Transverse colon (tissue), 3 donors: Measurements from ENCODE around the gene SRRM3.

ENCODE experiments used
- POLR2A ChIP-seq: fragments of 450-650 bp; IDR thresholded peaks from one replicate; pipeline ENCODE4 v1.6.1; 2016; ENCODE audit warnings: antibody characterized with exemption, mild to moderate bottlenecking, moderate library complexity
- TF ChIP-seq, protein P1 (sequence below), 5 experiments: fragments of 200-600 bp in 3 of 5; fragments of 450-650 bp in 2 of 5; sonication (generic) in 3 of 5; IDR thresholded peaks; 1 replicate in 2 of 5; 2 replicates in 3 of 5; pipeline ENCODE4 v1.5.1; 2016 to 2017; ENCODE audit warnings: antibody characterized with exemption in 5 of 5, inconsistent platforms in 3 of 5, mild to moderate bottlenecking in 2 of 5, moderate library complexity in 1 of 5

DNA sequence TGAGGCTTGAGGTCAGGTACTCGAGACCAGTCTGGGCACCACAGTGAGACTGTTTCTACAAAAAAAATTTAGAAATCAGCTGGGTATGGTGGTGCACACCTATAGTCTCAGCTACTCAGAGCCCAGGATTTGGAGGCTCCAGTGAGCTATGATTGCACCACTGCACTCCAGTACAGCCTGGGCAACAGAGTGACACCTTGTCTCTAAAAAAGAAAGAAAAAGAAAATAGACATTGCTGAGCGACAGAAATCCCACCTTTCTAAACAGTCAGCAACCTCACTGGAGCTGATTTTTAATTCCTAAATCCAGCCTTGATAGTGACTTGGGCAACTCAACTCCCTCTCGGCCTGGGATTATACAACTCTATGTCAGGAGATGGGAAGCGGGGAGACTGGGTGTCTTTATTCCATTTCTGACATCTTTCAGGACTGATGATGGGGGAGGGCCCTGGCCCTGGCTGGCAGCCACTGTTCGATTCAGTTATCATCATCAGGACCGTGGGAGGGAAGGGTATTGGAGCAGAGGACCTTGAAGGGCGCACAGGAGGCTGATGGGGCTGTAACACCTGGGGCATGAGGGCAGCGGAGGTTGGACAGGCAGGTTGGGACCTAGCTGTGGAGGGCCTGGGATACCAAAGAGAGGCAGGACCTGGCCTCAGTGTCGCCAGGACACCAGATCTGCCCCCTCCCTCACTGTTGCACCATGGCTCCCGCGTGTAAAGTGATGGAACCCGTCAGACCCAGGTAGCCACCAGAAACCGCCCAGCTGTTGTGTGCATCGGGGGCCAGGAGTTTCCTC lies 115.5 kb downstream of the SRRM3 start:
- no peak for TF ChIP-seq POLR2A
- TF ChIP-seq, protein P1, sequence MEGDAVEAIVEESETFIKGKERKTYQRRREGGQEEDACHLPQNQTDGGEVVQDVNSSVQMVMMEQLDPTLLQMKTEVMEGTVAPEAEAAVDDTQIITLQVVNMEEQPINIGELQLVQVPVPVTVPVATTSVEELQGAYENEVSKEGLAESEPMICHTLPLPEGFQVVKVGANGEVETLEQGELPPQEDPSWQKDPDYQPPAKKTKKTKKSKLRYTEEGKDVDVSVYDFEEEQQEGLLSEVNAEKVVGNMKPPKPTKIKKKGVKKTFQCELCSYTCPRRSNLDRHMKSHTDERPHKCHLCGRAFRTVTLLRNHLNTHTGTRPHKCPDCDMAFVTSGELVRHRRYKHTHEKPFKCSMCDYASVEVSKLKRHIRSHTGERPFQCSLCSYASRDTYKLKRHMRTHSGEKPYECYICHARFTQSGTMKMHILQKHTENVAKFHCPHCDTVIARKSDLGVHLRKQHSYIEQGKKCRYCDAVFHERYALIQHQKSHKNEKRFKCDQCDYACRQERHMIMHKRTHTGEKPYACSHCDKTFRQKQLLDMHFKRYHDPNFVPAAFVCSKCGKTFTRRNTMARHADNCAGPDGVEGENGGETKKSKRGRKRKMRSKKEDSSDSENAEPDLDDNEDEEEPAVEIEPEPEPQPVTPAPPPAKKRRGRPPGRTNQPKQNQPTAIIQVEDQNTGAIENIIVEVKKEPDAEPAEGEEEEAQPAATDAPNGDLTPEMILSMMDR (IDR thresholded peaks at IDR 0.05) = no peak
